K562 (cell line): Measurements from ENCODE around the gene XPO6. TPM values are rescaled to one million over a fixed set of nuclear protein-coding genes. Genes with fewer than 3 reads are reported as not detected.

Source experiments
- ATAC-seq: fragments of 200-7000 bp; cut with Tn5 transposase; 3 replicates; pipeline ENCODE4 v1.9.1; 2020; ENCODE audit warnings: moderate library complexity
- BruUV-seq: library from RNA; stranded (reverse); fragments of 400-500 nt; replicated peaks from 2 replicates; lab custom pipeline; 2021; lab: Mats Ljungman, UMichigan
- CTCF ChIA-PET: fragments of 300-600 bp; formaldehyde crosslinking; extraction: SDS; loops from one replicate; lab custom pipeline; 2021; ENCODE audit warnings: low intra/inter-chr PET ratio; lab: Yijun Ruan, JAX
- POLR2A ChIA-PET: fragments of 300-600, 350-650 bp; sonication (Branson Sonifier 250); formaldehyde crosslinking; extraction: SDS; loops from one replicate; lab custom pipeline; 2021; ENCODE audit warnings: antibody characterized with exemption, inconsistent platforms; lab: Yijun Ruan, JAX
- DNase-seq, 4 experiments: peaks; one replicate each; pipeline versions ENCODE4 v3.0.0 to v3.0.0-alpha.2; 2011 to 2018; ENCODE audit warnings: low spot score in 3 of 4, mixed read lengths in 3 of 4; ENCODE audit errors: extremely low read depth in 1 of 4
- FAIRE-seq: peaks from 2 replicates; lab custom pipeline; 2011; peaks lifted over from hg19 to GRCh38; lab: Jason Lieb, UNC
- H2AFZ ChIP-seq: 2 replicates; pipeline ENCODE4 v1.6.0; 2011; ENCODE audit warnings: low read depth, low read length, control low read depth, inconsistent platforms
- H3K27ac ChIP-seq: fragments of 200-600 bp; 3 replicates; pipeline ENCODE4 v1.8.0; 2011; ENCODE audit warnings: low read depth, mild to moderate bottlenecking, control low read depth, inconsistent platforms, low read length, moderate library complexity, mixed read lengths; ENCODE audit errors: extremely low read depth
- H3K27me3 ChIP-seq, 2 experiments: fragments of 300-600 bp in 1 of 2; 2 replicates in 1 of 2; 3 replicates in 1 of 2; pipeline versions ENCODE4 v1.6.0 to v1.8.0; 2011; ENCODE audit warnings: inconsistent platforms in 2 of 2, low read length in 2 of 2, mild to moderate bottlenecking in 1 of 2, mixed read lengths in 1 of 2, moderate library complexity in 1 of 2; ENCODE audit not compliant: control insufficient read depth in 2 of 2, insufficient read depth in 2 of 2
- H3K36me3 ChIP-seq: fragments of 300-600 bp; 3 replicates; pipeline ENCODE4 v1.8.0; 2011; ENCODE audit warnings: mild to moderate bottlenecking, low read length, inconsistent platforms; ENCODE audit not compliant: control insufficient read depth, insufficient read depth
- H3K4me1 ChIP-seq, 2 experiments: fragments of 200-600 bp in 1 of 2; replicated peaks in 1 of 2; 2 replicates in 1 of 2; 3 replicates in 1 of 2; pipeline versions ENCODE4 v1.5.1 to v1.8.0; 2011; ENCODE audit warnings: inconsistent platforms in 2 of 2, low read length in 2 of 2, mild to moderate bottlenecking in 1 of 2, mixed read lengths in 1 of 2, moderate library complexity in 1 of 2; ENCODE audit not compliant: control insufficient read depth in 2 of 2, insufficient read depth in 2 of 2
- H3K4me2 ChIP-seq: 2 replicates; pipeline ENCODE4 v1.6.1; 2011; ENCODE audit warnings: low read length, control low read depth, inconsistent platforms, mixed read lengths; ENCODE audit not compliant: insufficient read depth
- H3K4me3 ChIP-seq: fragments of 200-600 bp; sonication (generic), shearing (Covaris generic); 2 replicates; pipeline ENCODE4 v1.5.1; 2016; ENCODE audit warnings: control low read depth, inconsistent platforms
- H3K79me2 ChIP-seq: fragments of 200-600 bp; 3 replicates; pipeline ENCODE4 v1.8.0; 2011; ENCODE audit warnings: low read length, inconsistent platforms; ENCODE audit not compliant: control insufficient read depth, insufficient read depth
- H3K9ac ChIP-seq, 2 experiments: 2 replicates each; pipeline versions ENCODE4 v1.6.0 to v1.6.1; 2011; ENCODE audit warnings: low read depth in 2 of 2, low read length in 2 of 2, control low read depth in 1 of 2, inconsistent platforms in 1 of 2, mild to moderate bottlenecking in 1 of 2, mixed read lengths in 1 of 2; ENCODE audit not compliant: insufficient read depth in 1 of 2
- H3K9me1 ChIP-seq: one replicate; pipeline ENCODE4 v1.6.0; 2011; ENCODE audit warnings: inconsistent platforms, mild to moderate bottlenecking, low read length, moderate library complexity; ENCODE audit not compliant: control insufficient read depth, insufficient read depth
- H3K9me3 ChIP-seq: replicated peaks from 2 replicates; pipeline ENCODE4 v1.5.1; 2011; ENCODE audit warnings: low read depth, low read length, inconsistent platforms; ENCODE audit not compliant: control insufficient read depth, insufficient read depth
- H4K20me1 ChIP-seq: replicated peaks from 2 replicates; pipeline ENCODE4 v1.6.1; 2011; ENCODE audit warnings: low read length, inconsistent platforms, mixed read lengths; ENCODE audit not compliant: control insufficient read depth, insufficient read depth
- ARNT ChIP-seq, 2 experiments: fragments of 450-650 bp; IDR thresholded peaks; 2 replicates each; pipeline ENCODE4 v1.6.1; 2016; ENCODE audit warnings: mild to moderate bottlenecking in 1 of 2
- CREB1 ChIP-seq, 2 experiments: sonication (generic) in 1 of 2; formaldehyde crosslinking in 1 of 2; IDR thresholded peaks; 2 replicates each; pipeline versions ENCODE4 v1.6.1 to v1.8.0; 2012 to 2022; ENCODE audit warnings: inconsistent platforms in 1 of 2, mild to moderate bottlenecking in 1 of 2, missing genetic modification reagents in 1 of 2, moderate library complexity in 1 of 2
- CREM ChIP-seq: IDR thresholded peaks from 2 replicates; pipeline ENCODE4 v1.6.1; 2014; ENCODE audit warnings: antibody characterized with exemption, low read depth
- ETV5 ChIP-seq: sonication (generic); formaldehyde crosslinking; IDR thresholded peaks from 2 replicates; pipeline ENCODE4 v1.4.0; 2020; ENCODE audit warnings: low read depth, mild to moderate bottlenecking, missing genetic modification reagents
- MEIS2 ChIP-seq: fragments of 450-650 bp; IDR thresholded peaks from 2 replicates; pipeline ENCODE4 v1.6.1; 2014; ENCODE audit warnings: mild to moderate bottlenecking; ENCODE audit not compliant: partially characterized antibody
- NCOA4 ChIP-seq: fragments of 450-650 bp; IDR thresholded peaks from 2 replicates; pipeline ENCODE4 v1.6.1; 2018; ENCODE audit warnings: mild to moderate bottlenecking; ENCODE audit not compliant: partially characterized antibody
- PML ChIP-seq: IDR thresholded peaks from 2 replicates; pipeline ENCODE4 v1.6.1; 2012; ENCODE audit warnings: low read length, inconsistent platforms
- RBM34 ChIP-seq: fragments of 200-400 bp; formaldehyde crosslinking; IDR thresholded peaks from 2 replicates; pipeline ENCODE4 v1.6.1; 2018; ENCODE audit warnings: low read length, borderline replicate concordance; ENCODE audit not compliant: insufficient read depth
- TRIM28 ChIP-seq: fragments of 450-650 bp; IDR thresholded peaks from 2 replicates; pipeline ENCODE4 v1.6.1; 2017
- ZNF3 ChIP-seq: fragments of 250-450 bp; sonication (Bioruptor Pico); IDR thresholded peaks from 2 replicates; pipeline ENCODE4 v1.5.0; 2021; ENCODE audit warnings: mild to moderate bottlenecking, moderate library complexity
- ZNF449 ChIP-seq: fragments of 250-450 bp; sonication (Bioruptor Pico); IDR thresholded peaks from 2 replicates; pipeline ENCODE4 v1.8.0; 2022; ENCODE audit warnings: moderate library complexity, mild to moderate bottlenecking, inconsistent platforms
- ZNF586 ChIP-seq: fragments of 450-650 bp; formaldehyde crosslinking; conservative IDR thresholded peaks from 2 replicates; pipeline ENCODE4 v1.4.0; 2020; ENCODE audit warnings: mild to moderate bottlenecking, moderate library complexity
- WGBS: fragments of 100-300 bp; shearing (Covaris generic); methylation state at CpG from one replicate; pipeline ENCODE4 v1.1.6; 2016; ENCODE audit warnings: low coverage, mixed read lengths; ENCODE audit not compliant: insufficient coverage; ENCODE audit errors: missing lambda C conversion rate; 5-methylcytosine and 5-hydroxymethylcytosine counted together
- in situ Hi-C: fragments of 300-500 bp; cut with MboI; formaldehyde crosslinking; loops from 4 replicates; pipeline ENCODE4 v1.15.0; 2018; ENCODE audit warnings: inconsistent platforms, mixed read lengths
- intact Hi-C: fragments of 100-400 bp; cut with micrococcal nuclease; formaldehyde crosslinking; loops from 2 replicates; pipeline ENCODE4 v1.14.2; 2022
- polyA plus RNA-seq, 8 experiments: library from polyadenylated mRNA; depleted of rRNA in 4 of 8; stranded (reverse) in 5 of 8; unstranded in 3 of 8; fragments of >200 nt; fragmentation: Nextera tagmentation in 2 of 8; fragmentation: Illumina TruSeq in 1 of 8; extraction: Ambion mirVana in 2 of 8; extraction: Trizol in 1 of 8; gene quantifications; 2 replicates each; pipeline versions ENCODE4 v1.2.1 to v1.2.3, GENCODE V29; 2011 to 2014; ENCODE audit warnings: inconsistent platforms in 1 of 8, missing spikeins in 1 of 8
- total RNA-seq, 7 experiments: library from RNA; depleted of rRNA in 6 of 7; stranded (reverse); fragments of >200 nt in 6 of 7; fragmentation: Illumina TruSeq in 2 of 7; extraction: Trizol in 2 of 7; gene quantifications; 2 replicates each; pipeline versions ENCODE4 v1.2.1 to v1.2.3, GENCODE V29; 2011 to 2021; ENCODE audit warnings: low replicate concordance in 1 of 7
- TF ChIP-seq, protein P1 (sequence below): fragments of 450-650 bp; IDR thresholded peaks from 2 replicates; pipeline ENCODE4 v1.6.1; 2016

XPO6 gene
- total and polyA plus RNA-seq, 9 of the 15 experiments (the other 6 are each of a cell fraction or from before 2014, with no cell fraction given), result 11.2 to 196 (median 119) TPM

- Histone ChIP-seq H3K9me3 (no peaks in the 10 kb centered on the region), H4K20me1 (peaks cover 38% of the 10 kb centered on the region), H3K4me1 (peaks cover 9 to 48% of the 10 kb centered on the region in 2 experiments), H3K27me3 (no peaks in the 10 kb centered on the region), H2AFZ (no peak overlapping the region), H3K9me1 (peaks cover 9% of the 10 kb centered on the region), H3K27ac (no peak overlapping the region; the same call in 2 of the 3 replicates), H3K4me2 (no peak overlapping the region), H3K4me3 (no peak overlapping the region), H3K79me2 (peaks cover 95% of the 10 kb centered on the region), H3K36me3 (peaks cover 60% of the 10 kb centered on the region), H3K9ac (no peak overlapping the region; a peak in 2 of 4 replicates)
- FAIRE-seq (peak; percentile 55), DNase-seq (no peak), ATAC-seq (peak; percentile 37; the same call in 2 of the 3 replicates)
- 44% methylated on average over 7 of the region's 7 CpGs for WGBS
- intact Hi-C loops (no loop called here), in situ Hi-C loops (no loop called here)
- POLR2A ChIA-PET, result interaction anchor here (1.5 to 1.7 kb wide), 2 partner anchors 9 to 13 kb away, joined by 6 to 7 read pairs; no protein-coding TSS in a partner anchor
- BruUV-seq, result no TSS peak
- no peak for TF ChIP-seq ARNT (IDR thresholded peaks at IDR 0.05)
- TF ChIP-seq ZNF449 (CRISPR knock-in tag), result no peak
- TF ChIP-seq TRIM28, result no peak
- no peak for TF ChIP-seq NCOA4
- peak; percentile 35 for TF ChIP-seq MEIS2
- 0 out of 2 replicates have a peak, but pooled peaks have one; percentile 44 for TF ChIP-seq CREM
- peak; percentile 22; the same call in 1 of the 2 replicates for TF ChIP-seq CREB1 (IDR thresholded peaks at IDR 0.05)
- TF ChIP-seq CREB1 (CRISPR knock-in tag; IDR thresholded peaks at IDR 0.05), result no peak
- TF ChIP-seq PML, result no peak
- no peak for TF ChIP-seq RBM34
- TF ChIP-seq ZNF586, result no peak
- TF ChIP-seq, protein P1, sequence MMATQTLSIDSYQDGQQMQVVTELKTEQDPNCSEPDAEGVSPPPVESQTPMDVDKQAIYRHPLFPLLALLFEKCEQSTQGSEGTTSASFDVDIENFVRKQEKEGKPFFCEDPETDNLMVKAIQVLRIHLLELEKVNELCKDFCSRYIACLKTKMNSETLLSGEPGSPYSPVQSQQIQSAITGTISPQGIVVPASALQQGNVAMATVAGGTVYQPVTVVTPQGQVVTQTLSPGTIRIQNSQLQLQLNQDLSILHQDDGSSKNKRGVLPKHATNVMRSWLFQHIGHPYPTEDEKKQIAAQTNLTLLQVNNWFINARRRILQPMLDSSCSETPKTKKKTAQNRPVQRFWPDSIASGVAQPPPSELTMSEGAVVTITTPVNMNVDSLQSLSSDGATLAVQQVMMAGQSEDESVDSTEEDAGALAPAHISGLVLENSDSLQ, result peak; percentile 52; the same call in 1 of the 2 replicates
- no peak for TF ChIP-seq ZNF3 (CRISPR knock-in tag)
- TF ChIP-seq ETV5 (CRISPR knock-in tag), result no peak
- CTCF ChIA-PET, result no interaction called here
Observed at GRCh38 chr16:28182183-28182582, 29.6 kb downstream of the XPO6 start.
